LNCaP clone FGC (cell line): ENCODE data around the gene ZNF710.

ENCODE experiments used
- DNase-seq: peaks from one replicate; pipeline ENCODE4 v3.0.0-alpha.2; 2011; ENCODE audit warnings: low read depth
- H3K4me3 ChIP-seq: 2 replicates; pipeline ENCODE4 v1.5.1; 2011; ENCODE audit warnings: mild to moderate bottlenecking, low read depth, low read length, control low read depth
- TF ChIP-seq, protein P1 (sequence below): IDR thresholded peaks from 2 replicates; pipeline ENCODE4 v1.5.1; 2012; ENCODE audit warnings: mild to moderate bottlenecking; ENCODE audit not compliant: control insufficient read depth, insufficient read depth; ENCODE audit errors: extremely low read depth

ZNF710 gene

DNA sequence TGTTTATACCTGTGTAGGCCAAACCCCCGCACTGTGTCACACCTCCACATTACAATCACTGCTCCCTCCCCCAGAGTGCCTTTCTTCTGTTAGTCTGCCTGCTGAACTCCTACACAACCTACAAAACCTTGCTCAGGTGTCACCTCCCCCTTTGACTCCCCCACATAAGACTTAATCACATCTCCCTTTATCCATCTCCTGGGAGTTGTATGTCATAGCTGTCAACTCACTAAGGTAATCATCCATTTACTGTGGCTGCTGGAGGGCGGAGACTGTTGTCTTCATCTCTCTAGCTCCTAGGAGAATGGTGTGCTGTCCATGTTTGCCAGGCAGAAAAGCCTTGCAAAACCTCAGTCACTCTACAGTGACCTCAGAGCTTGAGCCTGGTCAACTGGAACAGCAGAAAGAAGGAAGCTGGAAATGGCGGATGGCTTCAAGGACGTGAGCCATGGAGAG, 43.8 kb downstream of the ZNF710 start:
- no peak overlapping the region for H3K4me3 ChIP-seq
- no peak for DNase-seq
- TF ChIP-seq, protein P1, sequence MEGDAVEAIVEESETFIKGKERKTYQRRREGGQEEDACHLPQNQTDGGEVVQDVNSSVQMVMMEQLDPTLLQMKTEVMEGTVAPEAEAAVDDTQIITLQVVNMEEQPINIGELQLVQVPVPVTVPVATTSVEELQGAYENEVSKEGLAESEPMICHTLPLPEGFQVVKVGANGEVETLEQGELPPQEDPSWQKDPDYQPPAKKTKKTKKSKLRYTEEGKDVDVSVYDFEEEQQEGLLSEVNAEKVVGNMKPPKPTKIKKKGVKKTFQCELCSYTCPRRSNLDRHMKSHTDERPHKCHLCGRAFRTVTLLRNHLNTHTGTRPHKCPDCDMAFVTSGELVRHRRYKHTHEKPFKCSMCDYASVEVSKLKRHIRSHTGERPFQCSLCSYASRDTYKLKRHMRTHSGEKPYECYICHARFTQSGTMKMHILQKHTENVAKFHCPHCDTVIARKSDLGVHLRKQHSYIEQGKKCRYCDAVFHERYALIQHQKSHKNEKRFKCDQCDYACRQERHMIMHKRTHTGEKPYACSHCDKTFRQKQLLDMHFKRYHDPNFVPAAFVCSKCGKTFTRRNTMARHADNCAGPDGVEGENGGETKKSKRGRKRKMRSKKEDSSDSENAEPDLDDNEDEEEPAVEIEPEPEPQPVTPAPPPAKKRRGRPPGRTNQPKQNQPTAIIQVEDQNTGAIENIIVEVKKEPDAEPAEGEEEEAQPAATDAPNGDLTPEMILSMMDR = no peak

DNA sequence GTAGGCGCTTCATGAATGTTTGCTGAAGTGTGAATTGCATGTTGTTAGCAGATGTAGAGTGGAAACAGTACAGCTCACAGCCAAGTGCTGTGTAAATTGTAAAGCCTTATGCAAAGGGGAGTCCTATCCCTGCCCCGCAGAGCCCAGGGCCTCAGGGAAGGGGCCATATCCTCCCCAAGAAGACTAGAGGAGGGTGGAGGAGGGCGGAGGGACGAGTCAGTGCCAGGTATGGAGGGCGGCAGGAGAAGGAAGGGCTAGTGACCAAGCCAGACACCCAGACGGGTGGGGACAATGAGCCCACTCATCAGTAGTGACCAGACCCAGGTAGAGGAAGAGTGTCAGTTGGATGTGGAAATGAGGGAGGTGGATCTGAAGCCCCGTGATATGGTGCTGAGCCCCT, 45.2 kb downstream of the ZNF710 start:
- TF ChIP-seq, protein P1 = no peak
- no peak for DNase-seq
- H3K4me3 ChIP-seq = no peak overlapping the region

DNA sequence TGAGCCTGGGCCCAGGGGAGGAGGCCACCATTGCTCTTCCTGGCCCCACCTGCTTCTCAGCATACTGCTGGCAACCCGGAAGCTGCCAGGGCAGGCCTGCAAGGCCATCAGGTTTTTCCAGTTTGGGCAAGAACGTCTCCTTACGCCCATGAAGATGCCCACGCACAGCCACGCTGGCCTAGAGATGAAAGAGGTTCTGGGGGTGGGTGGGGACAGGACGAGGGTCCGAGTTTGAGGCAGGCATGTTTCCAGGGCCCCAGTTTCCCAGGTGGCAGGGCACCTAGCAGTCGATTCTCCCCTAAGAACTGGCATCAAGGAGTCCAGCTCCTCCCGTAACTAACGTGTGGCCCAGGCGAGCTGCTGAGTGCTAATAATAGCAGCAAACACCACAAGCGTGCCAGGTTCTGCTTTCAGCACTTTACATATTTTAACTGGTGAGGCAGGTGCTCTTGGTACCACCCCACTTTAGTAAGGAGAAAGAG, 45.8 kb downstream of the ZNF710 start:
- DNase-seq = peak; percentile 91
- TF ChIP-seq, protein P1 = no peak
- H3K4me3 ChIP-seq = no peak overlapping the region

DNA sequence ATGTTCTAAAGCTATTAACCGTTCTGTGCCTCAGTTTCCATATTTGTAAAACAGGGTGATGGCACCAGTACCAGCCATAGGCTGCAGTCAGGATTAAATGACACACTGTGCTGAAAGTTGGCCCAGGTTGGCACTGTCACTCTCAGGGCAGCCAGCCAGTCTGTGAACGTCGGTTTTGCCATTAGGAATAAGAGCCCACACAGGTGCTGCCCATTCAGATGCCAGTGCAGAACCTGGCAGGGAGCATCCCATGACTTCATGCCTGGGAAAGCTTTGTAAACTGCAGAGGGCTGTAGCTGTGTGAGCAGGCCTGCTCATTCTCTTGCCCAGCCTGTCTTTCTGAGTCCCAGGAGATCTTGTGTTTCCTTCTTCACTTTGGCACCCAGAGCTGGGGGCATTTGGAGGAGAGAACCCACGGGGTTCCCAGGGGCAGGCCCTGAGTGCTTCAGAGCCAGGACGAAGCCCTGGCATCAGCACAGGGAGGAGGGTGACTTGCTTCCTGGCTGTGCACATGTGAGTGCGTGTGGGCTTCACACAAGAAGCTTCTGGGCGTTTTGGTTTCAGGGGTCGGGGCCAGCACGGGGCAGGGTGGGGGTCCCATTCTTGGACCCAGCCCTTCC, 46.9 kb downstream of the ZNF710 start:
- TF ChIP-seq, protein P1 = no peak
- no peak overlapping the region for H3K4me3 ChIP-seq
- peak; percentile 86 for DNase-seq

DNA sequence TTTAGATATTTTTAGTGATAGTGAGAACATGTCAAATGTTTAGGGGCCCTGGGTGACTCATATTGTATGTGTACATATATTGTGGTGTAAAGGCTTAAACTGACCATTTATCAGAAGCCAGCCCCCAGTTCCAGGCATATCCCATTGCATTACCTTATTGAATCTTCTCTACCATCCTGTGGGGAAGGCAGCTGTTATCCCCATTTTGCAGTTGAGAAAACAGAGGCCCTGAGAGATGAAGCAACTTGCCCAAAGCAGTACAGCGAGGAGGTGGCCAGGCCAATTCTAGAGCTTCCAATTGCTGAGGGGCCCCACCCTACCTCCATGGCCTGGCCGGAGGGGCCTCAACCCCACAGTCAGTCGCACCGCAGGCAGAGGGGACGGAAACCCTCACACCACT, 47.9 kb downstream of the ZNF710 start:
- DNase-seq = no peak
- H3K4me3 ChIP-seq = no peak overlapping the region
- TF ChIP-seq, protein P1 = no peak

DNA sequence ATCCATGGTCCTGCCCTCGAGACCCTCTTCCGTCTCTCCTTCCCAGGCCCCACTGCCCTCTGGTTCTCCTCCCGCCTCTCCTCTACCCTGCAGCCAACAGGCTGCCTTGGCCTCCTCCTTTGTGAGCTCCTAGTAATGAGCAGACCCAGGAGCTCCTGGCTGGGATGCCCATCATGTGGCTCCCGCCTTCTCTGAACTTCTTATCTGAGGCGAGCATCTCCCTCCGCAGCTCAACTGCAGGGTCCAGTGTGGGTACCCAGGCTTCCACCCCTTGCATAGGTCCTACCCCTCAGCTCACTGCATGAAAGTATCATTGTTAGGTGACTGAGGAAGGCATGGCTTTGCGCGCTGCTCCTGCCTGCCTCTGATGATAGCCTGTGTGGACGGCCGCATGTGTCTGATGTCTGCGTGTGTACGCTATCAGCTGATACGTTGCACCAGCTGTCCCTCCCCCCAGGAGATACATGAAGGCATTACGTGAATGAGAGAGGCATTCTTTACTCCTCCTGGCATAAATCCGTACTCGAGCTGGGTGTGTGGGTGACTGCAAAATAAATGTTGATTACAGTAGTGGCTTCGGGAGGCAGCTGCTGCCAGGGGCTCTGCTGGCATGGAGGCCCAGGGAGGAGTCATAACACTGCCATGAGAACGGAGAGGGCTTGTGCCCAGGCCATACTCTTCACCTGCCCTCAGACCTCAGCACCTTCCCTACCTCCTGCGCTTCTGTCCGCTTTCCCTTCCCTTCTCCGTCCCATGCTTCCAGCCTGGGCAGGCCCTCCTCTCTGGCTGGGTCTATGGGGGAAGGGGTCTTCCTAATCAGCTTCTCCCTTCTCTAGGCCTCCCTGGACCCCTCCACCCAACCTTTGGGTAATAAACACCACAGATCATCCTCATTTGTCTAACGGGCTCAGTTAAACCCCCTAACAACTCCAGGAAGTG, 48.8 kb downstream of the ZNF710 start:
- no peak overlapping the region for H3K4me3 ChIP-seq
- no peak for DNase-seq
- TF ChIP-seq, protein P1 = no peak
